OCI-LY7 (cell line): ENCODE results near the gene SCN3A. TPM values are rescaled to one million over a fixed set of nuclear protein-coding genes. Genes with fewer than 3 reads are reported as not detected.

Experiments used
- BruUV-seq: library from RNA; stranded (reverse); fragments of 400-500 nt; replicated peaks from 2 replicates; lab custom pipeline; 2021; lab: Mats Ljungman, UMichigan
- CTCF ChIA-PET: fragments of 300-600 bp; sonication (Branson Sonifier 250); formaldehyde crosslinking; loops from one replicate; lab custom pipeline; 2022; ENCODE audit warnings: antibody characterized with exemption; ENCODE audit not compliant: unreplicated experiment; lab: Charles Lee
- POLR2A ChIA-PET: fragments of 300-600 bp; sonication (Branson Sonifier 250); formaldehyde crosslinking; loops from one replicate; lab custom pipeline; 2022; ENCODE audit warnings: antibody characterized with exemption; lab: Charles Lee
- DNase-seq: peaks from one replicate; pipeline ENCODE4 v3.0.0-alpha.2; 2015; ENCODE audit warnings: low spot score
- H2AFZ ChIP-seq: fragments of 200-600 bp; sonication (generic), shearing (Covaris generic); 2 replicates; pipeline ENCODE4 v1.6.1; 2014; ENCODE audit warnings: mild to moderate bottlenecking, antibody characterized with exemption, low read length, moderate library complexity
- H3K27ac ChIP-seq: fragments of 200-600 bp; sonication (generic); 2 replicates; pipeline ENCODE4 v1.5.1; 2014; ENCODE audit warnings: mixed run types, low read depth, mild to moderate bottlenecking, moderate library complexity, low read length, inconsistent platforms; ENCODE audit not compliant: poor library complexity, severe bottlenecking
- H3K36me3 ChIP-seq: fragments of 200-600 bp; sonication (generic); 2 replicates; pipeline ENCODE4 v1.6.1; 2014; ENCODE audit warnings: mild to moderate bottlenecking, antibody characterized with exemption, low read length, moderate library complexity, mixed read lengths; ENCODE audit not compliant: insufficient read depth
- H3K4me1 ChIP-seq: fragments of 200-600 bp; sonication (generic); 2 replicates; pipeline ENCODE4 v1.5.1; 2014; ENCODE audit warnings: mild to moderate bottlenecking, low read length; ENCODE audit not compliant: insufficient read depth, poor library complexity, severe bottlenecking
- H3K4me2 ChIP-seq: fragments of 200-600 bp; sonication (generic); 2 replicates; pipeline ENCODE4 v1.6.1; 2014; ENCODE audit warnings: mild to moderate bottlenecking, low read length
- H3K4me3 ChIP-seq: fragments of 200-600 bp; sonication (generic); 2 replicates; pipeline ENCODE4 v1.5.1; 2014; ENCODE audit warnings: mild to moderate bottlenecking, low read depth, low read length; ENCODE audit not compliant: poor library complexity, severe bottlenecking
- H3K79me2 ChIP-seq: fragments of 200-600 bp; sonication (generic); 2 replicates; pipeline ENCODE4 v1.6.1; 2016; ENCODE audit warnings: low read depth, mild to moderate bottlenecking, low read length, moderate library complexity, mixed read lengths; ENCODE audit not compliant: insufficient read depth
- H3K9me2 ChIP-seq: fragments of 200-600 bp; sonication (generic); 2 replicates; pipeline ENCODE4 v1.6.1; 2016; ENCODE audit warnings: mild to moderate bottlenecking, low read length, mixed read lengths; ENCODE audit not compliant: insufficient read depth
- H3K9me3 ChIP-seq: fragments of 200-600 bp; sonication (generic); 2 replicates; pipeline ENCODE4 v1.6.1; 2014; ENCODE audit warnings: mild to moderate bottlenecking, mixed run types, low read length, mixed read lengths
- H4K20me1 ChIP-seq: fragments of 200-600 bp; sonication (generic); 2 replicates; pipeline ENCODE4 v1.6.1; 2014; ENCODE audit warnings: mild to moderate bottlenecking, antibody characterized with exemption, low read length, moderate library complexity, mixed read lengths; ENCODE audit not compliant: insufficient read depth
- CTCF ChIP-seq: fragments of 200-600 bp; sonication (generic); conservative IDR thresholded peaks from 2 replicates; pipeline ENCODE4 v1.5.1; 2014; ENCODE audit warnings: mild to moderate bottlenecking, antibody characterized with exemption, low read length, moderate library complexity, mixed read lengths
- EZH2phosphoT487 ChIP-seq: fragments of 200-600 bp; sonication (generic); IDR thresholded peaks from 2 replicates; pipeline ENCODE4 v1.6.1; 2018; ENCODE audit warnings: low read depth, borderline replicate concordance, mild to moderate bottlenecking, mixed run types, antibody characterized with exemption, low read length, moderate library complexity, mixed read lengths
- intact Hi-C: fragments of 100-400 bp; cut with micrococcal nuclease; formaldehyde crosslinking; loops from one replicate; pipeline ENCODE4 v1.10.0; 2022; ENCODE audit not compliant: unreplicated experiment
- total RNA-seq, 2 experiments: library from RNA; depleted of rRNA in 1 of 2; stranded (reverse); fragments of >200 nt in 1 of 2; shearing (Covaris generic) in 1 of 2; gene quantifications; 2 replicates each; pipeline ENCODE4 v1.2.3, GENCODE V29; 2014 to 2022

Gene SCN3A
- total RNA-seq, 2 experiments from 2014 or later = 7.1 to 8.0 TPM

DNA sequence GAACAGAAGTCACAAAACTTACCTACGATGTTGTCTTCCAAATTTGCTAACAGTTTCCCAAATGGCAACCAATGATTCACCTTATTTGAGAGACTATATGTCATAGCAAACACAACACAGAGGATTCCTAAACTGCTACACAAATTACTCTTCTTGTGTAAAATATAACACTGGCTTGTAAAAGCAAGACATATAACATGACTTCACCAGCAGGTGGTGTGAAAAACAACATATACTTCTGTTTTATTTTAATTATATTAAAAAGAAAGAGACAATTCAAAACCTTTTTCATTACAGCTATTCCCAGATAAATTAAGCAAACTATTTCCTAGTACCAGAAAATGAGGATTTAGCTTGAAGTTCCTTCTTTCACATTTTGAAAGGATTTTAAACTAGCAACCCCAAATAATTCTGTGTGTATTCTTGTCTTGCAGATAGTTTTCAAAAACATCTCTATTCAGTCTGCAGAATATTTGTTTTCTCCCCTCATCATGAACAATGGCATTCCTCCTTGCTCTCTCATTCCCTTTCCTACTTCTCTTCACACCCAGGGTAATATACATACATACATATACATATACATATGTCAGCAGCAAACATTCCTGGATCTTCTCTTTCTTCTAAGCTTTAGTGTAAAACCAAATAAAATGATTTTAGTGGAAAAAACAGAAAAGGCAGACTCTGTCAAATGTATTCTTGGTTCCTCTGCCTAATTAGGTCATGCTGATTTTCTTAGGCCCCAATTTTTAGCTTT is 62.1 kb downstream of the SCN3A start:
- Histone ChIP-seq H3K4me2 (no peak overlapping the region), H3K27ac (no peak overlapping the region), H4K20me1 (no peaks in the 10 kb centered on the region), H3K36me3 (0 out of 2 replicates have a peak, but pooled peaks cover under 1% of the 10 kb centered on the region), H3K79me2 (no peaks in the 10 kb centered on the region), H3K9me3 (no peaks in the 10 kb centered on the region), H3K9me2 (no peaks in the 10 kb centered on the region), H3K4me3 (no peak overlapping the region), H3K4me1 (peaks cover 4% of the 10 kb centered on the region), H2AFZ (no peak overlapping the region)
- CTCF ChIA-PET = no interaction called here
- TF ChIP-seq EZH2phosphoT487 (no peak), CTCF (peak; percentile 71)
- intact Hi-C loops = loop anchor here (2.0 kb wide), 1 partner anchor 63 kb away; the partner anchor contains the start of gene SCN3A
- no TSS peak for BruUV-seq
- POLR2A ChIA-PET = interaction anchor here (0.7 kb wide), 1 partner anchor 17 kb away, joined by 4 read pairs; no protein-coding TSS in a partner anchor
- DNase-seq = peak; percentile 24

- Histone ChIP-seq H3K27ac (no peak overlapping the region), H3K79me2 (no peaks in the 10 kb centered on the region), H3K4me2 (no peak overlapping the region), H2AFZ (no peak overlapping the region), H3K4me3 (no peak overlapping the region), H3K4me1 (no peaks in the 10 kb centered on the region), H4K20me1 (no peaks in the 10 kb centered on the region), H3K9me2 (no peaks in the 10 kb centered on the region), H3K9me3 (no peaks in the 10 kb centered on the region), H3K36me3 (no peaks in the 10 kb centered on the region)
- CTCF ChIA-PET = no interaction called here
- DNase-seq = no peak
- POLR2A ChIA-PET = interaction anchor here (0.5 to 2.1 kb wide), 3 partner anchors 83 to 184 kb away, joined by 3 to 8 read pairs (median 3); no protein-coding TSS in a partner anchor
- BruUV-seq = no TSS peak
- intact Hi-C loops = no loop called here
- no peak for TF ChIP-seq EZH2phosphoT487
- TF ChIP-seq CTCF = no peak
These were observed 77.6 kb downstream of the SCN3A start for GRCh38 chr2:165126244-165126643.

DNA sequence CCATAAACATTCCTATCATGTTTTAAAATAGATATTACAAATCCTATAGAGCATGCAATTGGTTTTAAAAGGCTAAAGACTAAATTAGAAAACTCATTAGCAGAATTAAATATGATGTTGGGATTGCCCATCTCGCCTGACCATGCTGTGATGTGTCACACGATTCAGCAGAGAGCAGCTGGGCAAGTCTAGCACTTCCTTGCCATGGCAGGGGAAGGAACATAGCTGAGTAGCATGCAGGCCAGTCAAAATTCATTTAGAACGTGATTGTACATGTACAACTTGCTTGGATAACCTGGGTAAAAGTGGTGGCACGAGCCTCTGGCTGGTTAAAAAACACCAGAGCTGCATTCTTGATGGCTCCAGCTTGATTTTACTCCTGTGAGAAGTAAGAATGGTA is 81.3 kb downstream of the SCN3A start:
- Histone ChIP-seq H3K79me2 (no peaks in the 10 kb centered on the region), H3K4me2 (no peak overlapping the region), H3K4me1 (no peaks in the 10 kb centered on the region), H3K9me3 (no peaks in the 10 kb centered on the region), H3K4me3 (no peak overlapping the region), H3K9me2 (no peaks in the 10 kb centered on the region), H3K36me3 (no peaks in the 10 kb centered on the region), H3K27ac (no peak overlapping the region), H2AFZ (no peak overlapping the region), H4K20me1 (no peaks in the 10 kb centered on the region)
- intact Hi-C loops = no loop called here
- ChIA-PET POLR2A (no interaction called here), CTCF (no interaction called here)
- TF ChIP-seq CTCF = no peak
- no peak for TF ChIP-seq EZH2phosphoT487
- no TSS peak for BruUV-seq
- DNase-seq = no peak
